Ramos (cell line): ENCODE measurements around the gene TARBP1.

ENCODE experiments used
- in situ Hi-C: fragments of 300-500 bp; cut with MboI; formaldehyde crosslinking; loops from one replicate; pipeline ENCODE4 v1.14.3; 2022; ENCODE audit warnings: low sequenced_read_pairs; ENCODE audit not compliant: unreplicated experiment

Gene TARBP1

DNA sequence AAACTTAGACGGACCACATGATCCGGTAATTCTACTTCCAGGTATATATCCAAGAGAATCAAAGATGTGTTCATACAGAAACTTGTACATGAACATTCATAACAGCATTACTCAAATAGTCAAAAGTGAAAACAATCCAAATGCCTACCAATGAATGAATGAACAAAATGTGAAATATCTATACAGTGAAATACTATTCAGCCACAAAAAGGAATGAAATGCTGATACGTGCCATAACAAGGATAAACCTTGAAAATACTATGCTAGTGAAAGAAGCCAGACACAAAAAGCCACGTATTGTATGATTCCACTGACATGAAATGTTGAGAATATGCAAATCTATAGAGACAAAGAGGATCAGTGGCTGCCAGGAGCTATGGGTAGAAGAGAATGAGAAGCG lies 18.3 kb downstream of the TARBP1 start:
- in situ Hi-C loops = no loop called here

DNA sequence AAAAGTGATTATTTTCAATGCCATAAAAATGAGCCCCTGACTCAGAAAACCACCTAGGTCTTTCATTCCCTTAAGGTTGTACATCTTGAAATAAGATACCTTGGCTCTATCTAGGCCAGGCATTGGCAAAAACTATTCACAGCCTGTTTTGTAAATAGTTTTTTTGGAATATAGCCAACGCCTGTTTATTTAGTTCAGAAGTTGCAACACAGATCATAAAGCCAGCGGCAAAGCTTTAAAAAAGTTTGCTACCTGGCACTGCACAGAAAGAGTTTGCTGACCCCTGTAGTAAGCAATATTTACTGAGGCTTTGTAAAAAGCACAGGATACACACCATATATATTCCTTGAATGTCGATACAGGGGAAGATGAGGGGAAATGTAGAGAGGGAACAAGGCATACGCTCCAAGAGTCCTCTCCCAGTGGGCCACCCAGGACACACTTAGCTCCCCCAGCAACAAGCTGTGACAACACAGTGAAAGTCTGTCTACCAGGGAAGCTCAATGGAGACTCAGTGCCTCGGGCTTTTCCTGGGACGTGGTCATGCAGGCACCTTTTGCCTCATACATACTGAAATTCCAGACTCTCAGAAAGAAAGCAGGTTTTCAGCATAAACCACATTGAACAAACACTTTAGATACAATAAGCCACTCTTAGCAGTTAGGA lies 20.5 kb downstream of the TARBP1 start:
- in situ Hi-C loops = no loop called here

- in situ Hi-C loops = no loop called here
Measured at GRCh38 chr1:234454926-234455325, 24.1 kb downstream of the TARBP1 start.

GRCh38 chr1:234452406-234452965 lies 26.5 kb downstream of the TARBP1 start:
- in situ Hi-C loops = no loop called here

GRCh38 chr1:234440348-234440747 lies 38.6 kb downstream of the TARBP1 start:
- in situ Hi-C loops = no loop called here

DNA sequence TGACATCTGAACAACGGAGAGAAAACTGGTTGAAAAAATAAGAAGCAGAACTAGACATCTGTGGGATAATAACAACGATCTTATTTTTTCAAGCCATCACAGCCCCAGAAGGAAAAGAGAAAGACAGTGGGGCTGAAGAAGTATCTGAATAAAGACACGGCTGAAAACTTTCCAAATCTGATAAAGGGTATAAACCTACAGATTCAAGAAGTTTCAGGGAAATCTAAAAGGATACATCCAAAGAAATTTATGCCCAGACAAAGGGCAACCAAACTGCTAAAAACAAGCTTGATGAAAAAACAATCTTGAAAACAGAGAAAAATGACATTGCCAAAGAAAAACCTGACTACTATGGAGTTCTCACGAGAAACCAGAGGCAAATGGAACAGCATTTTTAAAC lies 40.4 kb downstream of the TARBP1 start:
- in situ Hi-C loops = no loop called here

- in situ Hi-C loops = no loop called here
Measured at GRCh38 chr1:234437423-234438171, 41.4 kb downstream of the TARBP1 start.

DNA sequence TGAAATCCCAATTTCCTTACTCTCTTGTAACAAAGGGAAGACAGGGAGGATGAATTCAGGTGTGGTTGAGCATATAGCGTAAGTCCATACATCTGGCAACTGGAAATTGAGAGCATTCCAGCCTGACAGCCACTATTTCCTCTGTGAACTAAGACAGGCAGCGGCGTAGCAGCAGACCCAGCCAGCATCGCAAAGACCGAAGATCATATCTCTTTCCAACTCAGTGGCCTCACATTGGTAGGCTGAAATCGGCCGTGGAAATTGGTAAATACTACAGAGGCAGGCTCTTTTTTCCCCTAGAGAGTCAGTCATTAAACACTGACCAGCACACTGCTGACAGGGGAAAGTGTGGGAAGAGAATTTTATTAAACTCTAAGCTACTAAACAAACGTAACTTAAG lies 43.4 kb downstream of the TARBP1 start:
- in situ Hi-C loops = no loop called here

DNA sequence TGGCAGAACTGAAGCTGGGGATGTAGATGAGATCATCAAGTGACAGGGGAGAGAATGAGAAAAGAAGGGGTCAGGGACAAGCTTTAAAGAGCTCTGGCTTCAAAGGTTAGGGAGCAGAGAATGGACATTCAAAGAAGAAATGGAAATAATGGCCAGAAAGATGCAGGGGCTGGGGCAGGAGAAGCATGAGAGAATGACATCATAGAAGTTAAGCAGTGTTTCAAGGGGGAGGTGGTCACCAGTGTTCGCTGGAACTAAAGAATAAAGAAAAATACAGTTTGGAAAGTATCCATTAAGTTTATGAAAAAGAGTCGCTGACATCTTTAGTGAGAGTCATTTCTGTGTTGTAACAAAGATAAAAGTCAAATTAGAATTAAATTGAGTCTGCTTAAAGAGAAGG lies 44.3 kb downstream of the TARBP1 start:
- in situ Hi-C loops = no loop called here

- in situ Hi-C loops = no loop called here
Measured at GRCh38 chr1:234433563-234434285, 45.3 kb downstream of the TARBP1 start.

GRCh38 chr1:234431255-234431654 lies 47.7 kb downstream of the TARBP1 start:
- in situ Hi-C loops = no loop called here

DNA sequence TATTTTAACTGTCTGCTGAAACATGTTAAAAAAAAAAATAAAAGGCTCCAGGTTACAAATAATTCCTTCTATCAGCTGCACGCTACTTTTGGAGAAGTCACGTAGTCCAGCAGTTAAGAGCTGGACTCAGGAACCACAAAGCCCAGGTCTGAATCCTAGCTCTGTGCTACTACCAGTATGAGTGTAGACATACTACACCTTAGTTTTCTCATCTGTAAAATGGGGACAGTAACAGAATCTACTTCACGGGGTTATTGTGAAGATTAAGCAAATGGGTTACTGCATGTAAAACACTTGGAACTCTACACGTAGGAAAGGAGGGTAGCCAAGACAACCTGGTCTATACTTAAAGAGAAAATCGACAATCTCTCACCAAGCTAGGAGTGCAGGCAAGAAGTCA lies 48.3 kb downstream of the TARBP1 start:
- in situ Hi-C loops = no loop called here

GRCh38 chr1:234429434-234429806 lies 49.6 kb downstream of the TARBP1 start:
- in situ Hi-C loops = no loop called here

DNA sequence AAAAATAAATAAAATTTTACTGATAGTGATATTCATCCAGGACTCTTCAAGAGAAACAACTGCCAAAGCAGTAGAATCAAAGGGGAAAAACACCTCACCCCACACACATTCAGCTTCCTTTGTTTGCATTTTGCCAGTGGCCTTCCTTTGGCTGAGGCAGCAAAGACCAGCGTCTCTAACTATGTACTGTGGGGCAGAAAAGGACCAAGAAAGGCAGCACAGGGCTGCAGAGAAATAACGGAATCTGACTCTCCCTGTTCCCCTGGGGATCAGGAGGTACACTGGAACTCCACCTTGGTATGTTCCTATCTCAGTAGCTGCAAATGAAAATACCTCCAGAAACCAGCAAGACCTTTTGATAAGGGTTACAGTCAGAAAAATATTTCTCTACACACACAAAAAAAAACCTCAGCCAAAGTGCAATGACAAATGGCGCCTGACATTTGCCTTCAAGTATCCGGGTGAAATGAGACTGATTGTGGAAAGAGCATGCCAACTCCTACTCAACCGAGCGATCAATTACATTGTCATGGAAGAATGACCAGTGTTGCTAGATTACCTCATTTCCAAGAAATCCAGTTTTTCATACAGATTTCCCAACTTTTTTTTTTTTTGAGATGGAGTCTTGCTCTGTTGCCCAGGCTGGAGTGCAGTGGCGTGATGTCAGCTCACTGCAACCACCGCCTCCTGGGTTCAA lies 50.9 kb downstream of the TARBP1 start:
- in situ Hi-C loops = no loop called here

GRCh38 chr1:234413990-234414389 lies 65.0 kb downstream of the TARBP1 start:
- in situ Hi-C loops = no loop called here

- in situ Hi-C loops = no loop called here
Measured at GRCh38 chr1:234413485-234413884, 65.5 kb downstream of the TARBP1 start.

DNA sequence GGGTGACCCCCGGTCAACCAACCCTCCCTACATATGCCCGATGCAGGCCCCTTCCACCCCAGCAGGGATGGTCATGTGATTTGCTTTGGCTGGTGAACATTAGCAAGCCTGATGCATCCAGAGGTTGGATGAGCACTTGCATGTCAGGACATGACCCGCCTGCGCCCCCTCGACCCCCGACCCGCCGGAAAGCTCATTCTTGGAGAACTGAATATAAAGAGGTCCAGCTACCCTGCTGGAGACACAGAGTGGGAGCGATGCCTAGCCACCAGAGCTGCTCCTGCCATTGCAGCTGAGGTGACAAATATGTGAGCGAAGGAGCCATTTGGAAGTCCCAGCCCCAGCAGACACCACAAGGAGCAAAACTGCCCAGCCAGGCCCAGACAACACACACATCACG lies 66.1 kb downstream of the TARBP1 start:
- in situ Hi-C loops = no loop called here

GRCh38 chr1:234409328-234409727 lies 69.7 kb downstream of the TARBP1 start:
- in situ Hi-C loops = no loop called here

DNA sequence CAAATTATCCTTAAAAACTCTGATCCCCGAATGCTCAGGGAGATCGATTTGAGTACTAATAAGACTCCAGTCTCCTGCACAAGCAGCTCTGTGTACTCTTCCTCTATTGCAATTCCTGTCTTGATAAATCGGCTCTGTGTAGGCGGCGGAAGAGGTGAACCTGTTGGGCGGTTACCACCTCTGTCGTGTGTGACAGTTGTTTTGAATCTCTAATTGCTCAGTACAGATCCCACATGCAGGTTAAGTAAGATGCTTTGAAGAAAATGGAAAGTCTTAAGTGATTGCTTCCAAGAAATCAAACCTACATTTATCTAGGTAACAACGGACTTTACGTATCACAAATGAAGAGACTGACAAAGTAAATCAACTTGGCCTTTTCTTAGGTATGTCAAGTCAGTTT lies 70.2 kb downstream of the TARBP1 start:
- in situ Hi-C loops = no loop called here

GRCh38 chr1:234406871-234407270 lies 72.1 kb downstream of the TARBP1 start:
- in situ Hi-C loops = no loop called here

DNA sequence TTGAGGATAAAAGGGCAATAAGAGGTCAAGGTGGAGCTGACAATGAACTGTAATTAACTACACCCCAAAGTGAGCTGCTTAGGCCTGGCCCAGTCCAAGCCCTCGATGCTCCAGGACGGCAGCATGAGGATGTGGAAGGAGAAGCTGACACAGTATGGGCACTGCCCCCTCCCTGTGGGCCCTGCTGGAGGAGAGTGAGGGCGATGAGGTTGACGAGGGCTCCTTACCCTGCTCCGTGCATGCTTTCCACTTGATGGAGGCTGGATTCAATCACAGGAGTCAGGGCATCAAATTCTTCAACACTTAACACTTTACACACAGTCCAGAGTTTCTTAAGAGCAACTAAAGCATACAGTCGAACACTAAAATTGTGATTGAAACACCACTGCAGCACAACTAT lies 73.3 kb downstream of the TARBP1 start:
- in situ Hi-C loops = no loop called here
